Fibroblast of lung (primary cell): ENCODE data around the gene SYT8. TPM values are rescaled to one million over a fixed set of nuclear protein-coding genes. Genes with fewer than 3 reads are reported as not detected.

Experiments used
- DNase-seq, 2 donors: peaks; one replicate each; pipeline versions ENCODE4 v3.0.0 to v3.0.0-alpha.2; 2010; ENCODE audit warnings: low read depth in 2 of 2
- H2AFZ ChIP-seq: 2 replicates; pipeline ENCODE4 v1.5.1; 2012; ENCODE audit warnings: low read length, control low read depth, inconsistent platforms
- H3K27ac ChIP-seq: 2 replicates; pipeline ENCODE4 v1.5.1; 2011; ENCODE audit warnings: low read length, control low read depth; ENCODE audit not compliant: insufficient read depth
- H3K27me3 ChIP-seq: 2 replicates; pipeline ENCODE4 v1.5.1; 2011; ENCODE audit warnings: mild to moderate bottlenecking, low read length; ENCODE audit not compliant: control insufficient read depth, insufficient read depth
- H3K36me3 ChIP-seq: 2 replicates; pipeline ENCODE4 v1.5.1; 2011; ENCODE audit warnings: low read length; ENCODE audit not compliant: control insufficient read depth, insufficient read depth
- H3K4me1 ChIP-seq: 2 replicates; pipeline ENCODE4 v1.5.1; 2011; ENCODE audit warnings: low read length; ENCODE audit not compliant: control insufficient read depth, insufficient read depth; ENCODE audit errors: extremely low read depth
- H3K4me2 ChIP-seq: 2 replicates; pipeline ENCODE4 v1.5.1; 2011; ENCODE audit warnings: low read length, control low read depth; ENCODE audit not compliant: insufficient read depth; ENCODE audit errors: extremely low read depth
- H3K4me3 ChIP-seq, 4 experiments: fragments of 200-600 bp in 1 of 4; sonication (generic) in 1 of 4; replicated peaks in 1 of 4; 2 replicates each; pipeline ENCODE4 v1.5.1; 2011 to 2016; ENCODE audit warnings: low read length in 4 of 4, low read depth in 3 of 4, mild to moderate bottlenecking in 3 of 4, control low read depth in 2 of 4, inconsistent platforms in 1 of 4, mixed read lengths in 1 of 4; ENCODE audit not compliant: insufficient read depth in 1 of 4; ENCODE audit errors: control extremely low read depth in 1 of 4
- H3K79me2 ChIP-seq: 2 replicates; pipeline ENCODE4 v1.5.1; 2012; ENCODE audit warnings: mild to moderate bottlenecking, low read length, inconsistent platforms; ENCODE audit not compliant: control insufficient read depth, insufficient read depth
- H3K9ac ChIP-seq: 2 replicates; pipeline ENCODE4 v1.5.1; 2011; ENCODE audit warnings: mild to moderate bottlenecking, low read length, control low read depth; ENCODE audit not compliant: insufficient read depth
- H3K9me3 ChIP-seq: 2 replicates; pipeline ENCODE4 v1.5.1; 2012; ENCODE audit warnings: low read depth, low read length; ENCODE audit not compliant: control insufficient read depth, insufficient read depth
- H4K20me1 ChIP-seq: 2 replicates; pipeline ENCODE4 v1.5.1; 2011; ENCODE audit warnings: low read length; ENCODE audit not compliant: control insufficient read depth, insufficient read depth; ENCODE audit errors: extremely low read depth
- CTCF ChIP-seq, 2 donors: IDR thresholded peaks in 1 of 2; conservative IDR thresholded peaks in 1 of 2; 1 replicate in 1 of 2; 2 replicates in 1 of 2; pipeline ENCODE4 v1.5.1; 2011 to 2012; ENCODE audit warnings: low read length in 2 of 2, control low read depth in 1 of 2, inconsistent platforms in 1 of 2, low read depth in 1 of 2, mild to moderate bottlenecking in 1 of 2
- EZH2 ChIP-seq: IDR thresholded peaks from 2 replicates; pipeline ENCODE4 v1.5.1; 2012; ENCODE audit warnings: low read length, control low read depth, mild to moderate bottlenecking; ENCODE audit errors: missing control alignments
- polyA plus RNA-seq, 2 donors: library from polyadenylated mRNA; depleted of rRNA in 1 of 2; stranded (reverse) in 1 of 2; unstranded in 1 of 2; fragments of >200 nt; gene quantifications; 2 replicates each; pipeline ENCODE4 v1.2.1, GENCODE V29; 2011 to 2012; ENCODE audit warnings: missing spikeins in 1 of 2
- total RNA-seq: library from RNA; depleted of rRNA; stranded (reverse); fragments of >200 nt; gene quantifications from 2 replicates; pipeline ENCODE4 v1.2.1, GENCODE V29; 2014

Gene SYT8
- total and polyA plus RNA-seq, 2 donors (not counting 1 experiment from before 2014, with no cell fraction given): not detected

- H3K27me3 ChIP-seq: no peaks in the 10 kb centered on the region
- H3K9ac ChIP-seq: no peak overlapping the region
- no peak overlapping the region for H3K27ac ChIP-seq
- DNase-seq: no peak
- TF ChIP-seq EZH2 (no peak), CTCF (conservative IDR thresholded peaks at IDR 0.05 in 1 of 2, IDR thresholded peaks at IDR 0.05 in 1 of 2; ENCODE audit: low read depth in 1 of 2, low read length in 2 of 2) (no peak)
- H3K79me2 ChIP-seq: no peaks in the 10 kb centered on the region
- no peak overlapping the region for H3K4me3 ChIP-seq
- H3K9me3 ChIP-seq: no peaks in the 10 kb centered on the region
- no peaks in the 10 kb centered on the region for H3K36me3 ChIP-seq
- no peaks in the 10 kb centered on the region for H4K20me1 ChIP-seq
- H3K4me2 ChIP-seq: no peak overlapping the region
- no peaks in the 10 kb centered on the region for H3K4me1 ChIP-seq
- no peak overlapping the region for H2AFZ ChIP-seq
Observed at GRCh38 chr11:1843796-1844195, 9.0 kb downstream of the SYT8 start.

- Histone ChIP-seq H3K4me3 (no peak overlapping the region), H3K27ac (no peak overlapping the region), H3K9me3 (no peaks in the 10 kb centered on the region), H3K9ac (no peak overlapping the region), H3K4me1 (no peaks in the 10 kb centered on the region), H3K36me3 (no peaks in the 10 kb centered on the region), H2AFZ (no peak overlapping the region), H3K27me3 (no peaks in the 10 kb centered on the region), H3K79me2 (no peaks in the 10 kb centered on the region), H4K20me1 (no peaks in the 10 kb centered on the region), H3K4me2 (no peak overlapping the region)
- DNase-seq: peak in 1 of 2 donors; percentile 24
- TF ChIP-seq EZH2 (no peak), CTCF (conservative IDR thresholded peaks at IDR 0.05 in 1 of 2, IDR thresholded peaks at IDR 0.05 in 1 of 2; ENCODE audit: low read depth in 1 of 2, low read length in 2 of 2) (no peak)
Observed at GRCh38 chr11:1844221-1845094, 9.7 kb downstream of the SYT8 start.

GRCh38 chr11:1845095-1845429 is 10.3 kb downstream of the SYT8 start:
- H2AFZ ChIP-seq: no peak overlapping the region
- no peaks in the 10 kb centered on the region for H3K79me2 ChIP-seq
- H3K36me3 ChIP-seq: no peaks in the 10 kb centered on the region
- no peaks in the 10 kb centered on the region for H3K4me1 ChIP-seq
- no peaks in the 10 kb centered on the region for H3K9me3 ChIP-seq
- H3K9ac ChIP-seq: no peak overlapping the region
- H3K4me3 ChIP-seq: no peak overlapping the region
- no peak overlapping the region for H3K27ac ChIP-seq
- no peak overlapping the region for H3K4me2 ChIP-seq
- H3K27me3 ChIP-seq: no peaks in the 10 kb centered on the region
- H4K20me1 ChIP-seq: no peaks in the 10 kb centered on the region
- TF ChIP-seq CTCF (conservative IDR thresholded peaks at IDR 0.05 in 1 of 2, IDR thresholded peaks at IDR 0.05 in 1 of 2; ENCODE audit: low read depth in 1 of 2, low read length in 2 of 2) (no peak), EZH2 (no peak)
- no peak for DNase-seq
